ELF-1 (cell line): ENCODE measurements around the gene RBM23.
A peak's percentile ranks its signal among the peaks of the same experiment; 100 is the strongest.

ENCODE experiments used
- DNase-seq: peaks from one replicate; pipeline ENCODE4 v3.0.0-alpha.2; 2016; ENCODE audit warnings: low read depth, low spot score

Gene RBM23

DNA sequence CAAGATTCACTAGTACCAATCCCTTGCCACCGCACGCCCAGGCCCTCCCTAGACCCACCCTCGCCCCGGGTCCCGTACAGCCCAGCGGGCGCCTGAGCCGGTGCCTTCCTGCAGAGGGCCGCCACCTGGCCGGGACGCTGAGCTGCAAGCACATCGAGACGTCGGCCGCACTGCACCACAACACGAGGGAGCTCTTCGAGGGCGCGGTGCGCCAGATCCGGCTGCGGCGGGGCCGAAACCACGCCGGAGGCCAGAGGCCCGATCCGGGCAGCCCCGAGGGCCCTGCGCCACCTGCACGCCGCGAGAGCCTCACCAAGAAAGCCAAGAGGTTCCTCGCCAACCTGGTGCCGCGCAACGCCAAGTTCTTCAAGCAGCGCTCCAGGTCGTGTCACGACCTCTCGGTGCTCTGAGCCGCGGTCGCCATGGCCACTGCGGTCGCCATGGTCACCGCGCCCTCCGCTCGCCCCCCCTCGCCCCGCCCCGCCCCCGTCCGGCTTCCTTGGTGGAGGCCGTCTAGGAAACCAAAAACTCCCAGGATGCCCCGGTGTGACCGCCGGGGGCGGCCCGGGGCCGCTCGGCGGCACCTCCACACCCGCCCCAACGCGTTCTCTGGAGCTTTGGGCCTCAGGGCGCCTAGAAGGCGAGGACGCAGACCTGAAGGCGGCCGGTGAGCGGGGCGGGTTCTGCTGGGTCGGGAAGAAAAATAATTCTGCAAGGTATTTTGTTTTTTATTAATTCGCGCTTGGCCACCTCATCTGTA is 32.3 kb downstream of the RBM23 start:
- DNase-seq: peak; percentile 90

DNA sequence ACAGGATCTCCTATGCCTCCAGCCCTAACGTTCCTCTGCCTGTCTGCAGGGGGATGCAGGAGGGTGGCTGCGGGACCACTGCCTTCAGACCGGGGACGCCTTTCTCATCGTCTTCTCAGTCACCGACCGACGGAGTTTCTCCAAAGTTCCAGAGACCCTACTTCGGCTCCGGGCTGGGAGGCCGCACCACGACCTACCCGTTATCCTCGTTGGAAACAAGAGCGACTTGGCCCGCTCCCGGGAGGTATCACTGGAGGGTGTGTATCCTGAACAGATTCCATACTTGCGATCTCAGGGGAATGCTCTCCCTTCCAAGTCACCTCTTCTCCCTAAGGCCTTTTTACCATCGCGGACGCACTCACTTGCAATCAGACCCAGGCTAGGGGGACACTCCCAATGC is 33.0 kb downstream of the RBM23 start:
- no peak for DNase-seq

DNA sequence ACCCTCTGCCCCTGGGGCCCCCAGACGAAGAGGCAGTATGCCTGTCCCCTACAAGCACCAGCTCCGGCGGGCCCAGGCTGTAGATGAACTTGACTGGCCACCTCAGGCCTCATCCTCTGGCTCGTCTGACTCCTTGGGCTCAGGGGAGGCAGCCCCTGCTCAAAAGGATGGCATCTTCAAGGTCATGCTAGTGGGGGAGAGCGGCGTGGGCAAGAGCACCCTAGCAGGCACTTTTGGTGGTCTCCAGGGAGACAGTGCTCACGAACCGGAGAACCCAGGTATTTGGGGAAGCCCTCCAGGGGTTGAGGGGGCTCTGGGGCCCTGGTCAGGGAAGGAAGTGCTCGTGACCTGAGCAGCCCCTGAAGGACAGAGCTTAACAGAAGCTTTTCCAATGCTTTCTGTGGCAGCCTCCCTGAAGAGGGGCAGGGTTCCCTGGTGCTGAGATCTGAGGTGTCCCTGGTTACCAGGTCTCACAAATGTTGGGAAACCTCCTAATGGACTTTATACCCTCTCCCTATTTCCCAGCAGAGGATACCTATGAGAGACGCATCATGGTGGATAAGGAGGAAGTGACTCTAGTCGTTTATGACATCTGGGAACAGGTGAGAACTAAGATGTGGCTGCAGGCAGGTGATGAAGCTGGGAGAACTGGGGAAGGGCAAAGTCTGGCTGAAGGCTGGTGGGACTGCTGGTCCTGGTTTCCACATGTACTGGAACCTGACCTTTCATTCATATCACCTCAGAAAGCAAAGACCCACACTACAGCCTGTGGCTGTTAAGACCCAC is 34.0 kb downstream of the RBM23 start:
- DNase-seq: no peak

DNA sequence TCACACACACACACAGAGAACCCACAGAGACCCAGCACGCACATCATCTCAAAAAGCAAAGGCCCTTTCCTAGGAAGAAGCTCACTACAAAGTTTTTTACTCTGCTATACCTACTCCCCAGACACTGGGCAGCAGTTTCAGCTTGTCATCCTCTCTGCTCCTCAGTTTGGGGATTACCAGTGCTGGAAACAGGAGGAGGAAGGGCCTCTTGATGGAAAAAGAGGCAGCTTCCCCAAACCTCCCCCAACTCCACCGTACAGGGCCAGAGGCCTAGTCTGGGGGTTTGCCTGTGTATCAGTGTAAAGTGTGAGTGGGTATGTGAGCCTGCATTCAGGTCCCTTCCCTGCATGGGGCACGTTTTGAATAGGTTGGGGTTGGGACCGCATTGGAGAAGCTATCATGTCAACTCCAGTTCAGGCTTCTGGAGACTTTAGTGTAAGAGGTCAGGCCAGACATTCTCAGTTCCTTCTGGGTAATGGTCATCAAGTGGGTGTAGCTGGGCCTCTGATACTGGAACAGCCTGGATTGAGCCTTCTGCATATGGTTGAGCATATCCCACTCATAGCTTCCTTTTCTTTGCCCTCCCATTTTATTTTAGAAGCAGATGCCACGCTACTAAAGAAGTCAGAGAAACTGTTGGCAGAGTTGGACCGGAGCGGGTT is 34.7 kb downstream of the RBM23 start:
- DNase-seq: no peak

DNA sequence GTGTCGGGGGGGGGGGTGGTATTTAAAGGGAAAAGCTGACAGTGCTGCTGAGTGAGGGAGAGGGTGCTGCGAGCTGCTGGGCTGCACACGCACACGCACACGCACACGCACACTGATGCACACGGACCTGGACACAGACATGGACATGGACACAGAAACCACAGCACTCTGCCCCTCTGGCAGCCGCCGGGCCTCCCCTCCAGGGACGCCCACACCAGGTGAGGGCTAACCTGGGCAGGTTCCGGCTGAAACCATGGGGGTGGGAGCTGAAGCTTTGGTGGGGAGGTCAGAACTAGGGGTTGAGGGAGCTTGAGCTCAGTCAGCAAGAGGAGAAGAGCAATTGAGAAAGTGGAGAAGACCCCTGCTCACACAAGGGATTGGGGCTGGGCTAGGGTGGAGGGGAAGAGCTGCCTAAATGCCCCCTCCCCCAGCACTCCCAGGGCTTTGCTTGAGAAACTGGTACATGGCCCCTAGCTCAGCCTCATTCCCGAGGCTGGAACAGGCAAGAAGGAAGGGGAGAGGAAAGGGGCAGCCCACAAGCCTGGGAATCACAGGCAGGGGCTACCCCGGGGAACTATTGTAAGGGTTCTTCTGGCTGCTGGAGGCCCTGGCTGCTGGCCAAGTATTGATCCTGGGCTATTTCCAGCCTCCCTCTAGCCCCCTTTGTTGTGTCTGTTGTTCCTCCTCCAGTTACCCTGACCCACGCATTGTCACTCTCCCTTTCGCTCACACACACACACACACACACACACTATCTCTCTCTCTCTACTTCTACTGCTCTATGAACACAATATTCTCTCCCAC is 35.6 kb downstream of the RBM23 start, which contains the start of gene REM2:
Gene REM2 (plus strand): TSS at position 50 of the 804 bp plus-strand sequence. CDS start 66 bp downstream, at position 116.
- peak; percentile 38 for DNase-seq

DNA sequence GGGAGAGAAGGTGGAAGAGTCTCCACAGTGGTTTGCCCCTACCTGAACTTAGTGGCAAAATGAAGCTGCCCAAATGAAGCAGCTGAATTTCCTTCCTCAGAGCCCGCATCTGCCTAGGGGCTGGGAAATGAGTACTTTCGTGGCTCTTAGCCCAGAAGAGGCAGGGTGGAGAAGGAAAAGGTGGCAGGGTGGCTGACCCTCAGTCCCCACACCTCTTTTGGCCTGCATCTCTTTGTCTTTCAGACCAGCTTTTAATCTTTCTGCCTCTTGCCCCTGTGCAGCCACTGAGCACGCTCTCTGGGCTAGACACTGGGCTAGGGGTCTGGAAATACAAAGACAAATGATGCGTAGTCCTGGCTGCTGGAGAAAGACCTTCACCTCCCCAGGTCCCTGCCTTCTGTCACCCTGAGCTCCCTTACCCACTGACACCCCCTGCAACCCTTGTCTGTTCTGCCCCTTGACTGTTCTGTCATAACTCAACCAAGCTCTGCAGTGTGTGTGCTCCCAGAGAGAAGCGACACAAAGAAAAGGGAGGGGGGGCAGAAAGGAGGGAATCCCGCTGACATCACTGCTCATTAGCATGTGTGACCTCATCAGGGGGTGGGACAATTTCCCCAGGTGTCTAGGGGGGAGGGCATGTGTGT is 36.3 kb downstream of the RBM23 start:
- DNase-seq: peak; percentile 72

DNA sequence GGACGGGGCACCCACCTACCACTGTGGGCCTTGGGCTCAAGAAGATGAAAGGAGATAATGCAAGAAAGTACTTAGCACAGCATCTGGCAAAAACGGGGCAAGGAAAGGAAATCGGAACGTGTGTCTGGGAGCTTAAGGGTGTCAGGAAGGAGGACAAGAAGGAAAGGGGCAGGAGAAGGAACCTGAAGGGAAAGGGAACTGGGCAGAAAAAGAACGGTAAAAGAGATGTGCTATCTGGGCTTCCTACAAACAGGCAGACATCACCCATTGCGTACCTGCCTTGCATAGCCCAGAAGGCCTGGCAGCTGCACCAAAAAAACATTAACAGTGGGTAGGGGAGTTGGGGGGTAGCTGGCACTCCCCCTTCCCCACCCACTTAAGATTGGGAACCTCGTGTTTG is 36.9 kb downstream of the RBM23 start:
- DNase-seq: no peak

DNA sequence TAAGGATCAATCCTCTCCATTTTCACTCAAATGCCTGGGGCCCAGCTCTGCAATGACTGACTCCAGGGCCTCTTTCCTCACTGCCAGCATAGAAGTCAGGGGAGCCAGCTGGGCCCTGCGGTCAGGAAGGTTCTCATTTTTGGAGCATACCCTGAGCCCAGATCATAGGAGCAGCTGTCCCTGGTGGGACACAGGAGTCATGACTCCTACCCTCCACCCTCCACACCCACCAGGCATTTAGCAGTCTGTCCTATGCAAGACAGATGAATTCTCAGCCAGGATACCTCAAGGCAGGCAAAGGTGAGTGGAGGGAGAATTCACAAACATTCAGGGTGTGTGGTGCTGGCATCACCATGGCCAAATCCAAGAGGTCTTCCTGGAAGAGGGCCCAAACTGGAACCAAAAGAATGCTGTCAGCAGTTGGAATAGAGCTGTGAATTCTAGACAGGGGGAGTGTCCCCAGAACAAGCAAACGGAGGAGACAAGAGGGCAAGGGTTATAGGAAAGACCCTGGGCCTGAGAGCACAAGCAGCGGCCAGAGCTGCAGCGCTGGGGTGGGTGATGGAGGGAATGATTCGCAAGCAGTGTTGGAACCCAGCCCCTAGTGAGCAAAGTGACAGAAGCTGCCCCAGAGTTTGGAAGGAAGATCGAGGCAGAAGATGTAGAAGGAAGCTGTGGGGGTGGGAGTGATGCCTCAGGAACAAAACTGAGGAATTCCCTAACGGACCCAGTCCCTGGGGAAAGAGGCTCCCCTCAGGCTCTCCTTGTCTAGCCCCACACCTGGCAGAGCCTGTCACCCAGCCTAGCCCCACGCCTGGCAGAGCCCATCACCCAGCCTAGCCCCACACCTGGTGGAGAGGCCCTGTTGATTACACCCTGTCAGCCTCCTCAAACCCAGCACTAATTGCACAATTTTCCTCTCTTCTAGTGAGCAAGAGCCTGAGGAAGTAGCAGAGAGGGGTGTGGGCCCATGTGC is 40.4 kb downstream of the RBM23 start:
- DNase-seq: no peak

DNA sequence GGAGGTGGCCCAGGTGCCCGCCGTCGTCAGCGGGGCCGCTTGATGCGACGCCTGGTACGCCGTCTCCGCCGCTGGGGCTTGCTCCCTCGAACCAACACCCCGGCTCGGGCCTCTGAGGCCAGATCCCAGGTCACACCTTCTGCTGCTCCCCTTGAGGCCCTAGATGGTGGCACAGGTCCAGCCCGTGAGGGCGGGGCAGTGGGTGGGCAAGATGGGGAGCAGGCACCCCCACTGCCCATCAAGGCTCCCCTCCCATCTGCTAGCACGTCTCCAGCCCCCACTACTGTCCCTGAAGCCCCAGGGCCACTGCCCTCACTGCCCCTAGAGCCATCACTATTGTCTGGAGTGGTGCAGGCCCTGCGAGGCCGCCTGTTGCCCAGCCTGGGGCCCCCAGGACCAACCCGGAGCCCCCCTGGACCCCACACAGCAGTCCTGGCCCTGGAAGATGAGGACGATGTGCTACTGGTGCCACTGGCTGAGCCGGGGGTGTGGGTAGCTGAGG is 41.9 kb downstream of the RBM23 start:
- DNase-seq: no peak

DNA sequence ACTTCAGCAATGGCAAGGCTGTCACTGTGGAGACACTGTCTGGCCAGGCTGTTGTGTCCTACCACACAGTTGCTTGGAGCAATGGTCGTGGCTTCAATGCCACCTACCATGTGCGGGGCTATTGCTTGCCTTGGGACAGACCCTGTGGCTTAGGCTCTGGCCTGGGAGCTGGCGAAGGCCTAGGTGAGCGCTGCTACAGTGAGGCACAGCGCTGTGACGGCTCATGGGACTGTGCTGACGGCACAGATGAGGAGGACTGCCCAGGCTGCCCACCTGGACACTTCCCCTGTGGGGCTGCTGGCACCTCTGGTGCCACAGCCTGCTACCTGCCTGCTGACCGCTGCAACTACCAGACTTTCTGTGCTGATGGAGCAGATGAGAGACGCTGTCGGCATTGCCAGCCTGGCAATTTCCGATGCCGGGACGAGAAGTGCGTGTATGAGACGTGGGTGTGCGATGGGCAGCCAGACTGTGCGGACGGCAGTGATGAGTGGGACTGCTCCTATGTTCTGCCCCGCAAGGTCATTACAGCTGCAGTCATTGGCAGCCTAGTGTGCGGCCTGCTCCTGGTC is 43.1 kb downstream of the RBM23 start:
- no peak for DNase-seq

DNA sequence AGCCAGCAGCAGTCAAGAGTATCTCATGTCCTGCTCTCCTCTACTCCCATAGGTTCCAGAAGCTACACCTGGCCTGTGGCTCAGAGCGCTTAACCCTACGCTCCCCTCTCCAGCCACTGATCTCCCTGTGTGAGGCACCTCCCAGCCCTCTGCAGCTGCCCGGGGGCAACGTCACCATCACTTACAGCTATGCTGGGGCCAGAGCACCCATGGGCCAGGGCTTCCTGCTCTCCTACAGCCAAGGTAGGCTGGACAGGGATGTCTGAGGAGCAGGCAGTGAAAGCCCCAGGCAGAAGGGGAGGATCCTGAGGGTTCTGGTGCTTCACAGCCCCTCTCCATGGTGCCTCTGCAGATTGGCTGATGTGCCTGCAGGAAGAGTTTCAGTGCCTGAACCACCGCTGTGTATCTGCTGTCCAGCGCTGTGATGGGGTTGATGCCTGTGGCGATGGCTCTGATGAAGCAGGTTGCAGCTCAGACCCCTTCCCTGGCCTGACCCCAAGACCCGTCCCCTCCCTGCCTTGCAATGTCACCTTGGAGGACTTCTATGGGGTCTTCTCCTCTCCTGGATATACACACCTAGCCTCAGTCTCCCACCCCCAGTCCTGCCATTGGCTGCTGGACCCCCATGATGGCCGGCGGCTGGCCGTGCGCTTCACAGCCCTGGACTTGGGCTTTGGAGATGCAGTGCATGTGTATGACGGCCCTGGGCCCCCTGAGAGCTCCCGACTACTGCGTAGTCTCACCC is 43.8 kb downstream of the RBM23 start:
- peak; percentile 34 for DNase-seq

DNA sequence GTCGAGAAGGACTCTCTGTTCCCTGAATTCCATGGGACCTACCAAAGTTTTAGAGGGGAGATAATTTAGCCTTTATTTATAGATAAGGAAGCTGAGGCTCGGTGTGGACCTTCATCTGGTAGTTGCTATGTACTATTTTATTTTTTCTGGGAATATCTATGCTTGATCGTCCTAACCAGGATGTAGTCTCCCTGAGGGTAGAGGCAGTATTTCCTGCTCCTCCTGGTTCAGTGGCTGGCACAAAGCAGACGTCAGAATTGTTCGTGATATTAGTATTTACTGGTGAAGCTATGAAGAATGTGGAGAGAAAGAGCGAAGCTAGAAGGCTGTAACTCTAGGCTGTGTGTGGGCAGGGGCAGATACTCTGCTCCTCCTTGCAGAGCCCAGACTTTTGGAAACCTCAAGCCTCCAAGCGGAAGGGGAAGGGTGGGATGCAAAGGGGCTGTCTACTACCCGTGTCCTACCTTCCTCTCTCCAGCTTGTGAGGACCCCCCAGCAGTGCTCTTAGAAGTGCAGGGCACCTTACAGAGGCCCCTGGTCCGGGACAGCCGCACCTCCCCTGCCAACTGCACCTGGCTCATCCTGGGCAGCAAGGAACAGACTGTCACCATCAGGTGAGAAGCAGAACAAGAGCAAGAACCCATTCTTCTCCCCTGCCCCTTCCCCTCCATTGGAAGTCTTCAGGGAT is 46.0 kb downstream of the RBM23 start:
- no peak for DNase-seq

DNA sequence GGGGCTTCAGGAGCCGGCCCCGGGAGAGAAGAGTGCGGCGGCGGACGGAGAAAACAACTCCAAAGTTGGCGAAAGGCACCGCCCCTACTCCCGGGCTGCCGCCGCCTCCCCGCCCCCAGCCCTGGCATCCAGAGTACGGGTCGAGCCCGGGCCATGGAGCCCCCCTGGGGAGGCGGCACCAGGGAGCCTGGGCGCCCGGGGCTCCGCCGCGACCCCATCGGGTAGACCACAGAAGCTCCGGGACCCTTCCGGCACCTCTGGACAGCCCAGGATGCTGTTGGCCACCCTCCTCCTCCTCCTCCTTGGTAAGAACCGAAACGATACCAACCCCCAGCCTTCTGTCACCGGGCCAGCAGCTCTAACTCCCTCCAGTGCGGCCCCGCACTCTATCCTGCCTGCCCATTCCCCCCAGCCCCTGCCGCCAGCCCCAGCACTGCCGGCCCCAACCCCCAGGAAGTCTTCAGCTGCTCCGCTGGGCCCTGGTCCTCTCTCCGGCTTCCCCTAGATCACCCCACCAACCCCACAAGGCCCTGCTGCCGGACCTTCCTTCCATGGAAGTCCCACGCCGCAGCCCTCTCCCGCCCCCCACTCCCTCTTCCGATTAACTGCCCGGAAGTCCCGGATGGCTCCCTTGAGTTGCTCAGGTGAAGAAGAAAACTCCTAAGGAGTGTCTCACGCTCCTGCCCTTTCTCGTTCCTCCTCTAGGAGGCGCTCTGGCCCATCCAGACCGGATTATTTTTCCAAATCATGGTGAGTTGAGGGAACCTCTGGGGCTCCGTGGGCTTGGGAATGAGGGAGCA is 46.7 kb downstream of the RBM23 start:
- DNase-seq: peak; percentile 94

DNA sequence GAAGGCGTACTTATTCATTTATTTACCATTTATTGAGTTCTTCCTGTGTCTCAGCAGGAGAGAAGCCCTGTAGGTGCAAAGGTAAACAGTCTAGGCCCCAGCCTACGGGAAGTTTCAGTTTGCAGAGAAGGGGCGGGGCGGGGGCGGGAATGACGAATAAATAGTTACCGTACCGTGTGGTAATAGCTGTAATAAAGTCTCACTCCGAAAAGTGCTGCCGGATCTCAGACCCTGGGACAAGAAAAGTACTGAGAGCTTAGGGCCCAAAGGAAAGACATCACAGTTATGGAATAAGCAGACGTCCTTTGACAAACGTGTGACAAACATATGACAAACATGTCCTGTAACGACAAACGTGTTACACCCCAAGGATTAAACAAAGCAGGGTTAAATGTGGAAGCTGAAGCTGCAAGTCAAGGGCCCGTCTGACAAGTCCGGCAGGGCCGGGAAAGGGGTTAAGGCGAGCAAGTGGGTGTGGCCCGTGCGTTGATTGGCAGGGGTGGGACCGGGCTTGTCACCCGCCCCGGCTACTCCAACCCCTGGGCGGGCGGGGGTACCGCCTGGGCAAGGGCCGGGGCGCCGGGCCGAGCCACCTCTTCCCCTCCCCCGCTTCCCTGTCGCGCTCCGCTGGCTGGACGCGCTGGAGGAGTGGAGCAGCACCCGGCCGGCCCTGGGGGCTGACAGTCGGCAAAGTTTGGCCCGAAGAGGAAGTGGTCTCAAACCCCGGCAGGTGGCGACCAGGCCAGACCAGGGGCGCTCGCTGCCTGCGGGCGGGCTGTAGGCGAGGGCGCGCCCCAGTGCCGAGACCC is 47.5 kb downstream of the RBM23 start, which contains the start of gene LRP10:
Gene LRP10 (plus strand): TSS at position 517 of the 809 bp plus-strand sequence. CDS start 564 bp downstream, outside the sequence.
- DNase-seq: peak; percentile 96

DNA sequence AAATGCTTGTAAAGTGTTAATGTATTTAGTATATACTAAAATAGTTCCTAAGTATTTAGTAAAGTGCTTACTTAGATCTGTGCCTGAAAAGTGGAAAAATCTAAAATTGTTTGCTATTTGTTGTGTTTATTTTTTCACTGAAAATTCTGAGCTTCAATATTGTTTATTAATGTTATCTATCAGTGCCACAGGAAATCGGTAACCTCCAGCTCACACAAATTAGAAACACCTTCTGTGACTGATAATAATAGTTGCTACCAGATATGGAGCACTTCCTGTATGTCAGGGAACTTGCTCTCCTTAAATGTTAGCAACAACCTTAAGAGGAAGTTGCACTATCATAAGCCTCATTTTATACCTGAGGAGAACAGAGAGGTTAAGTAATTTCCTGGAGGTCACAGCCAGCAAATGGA is 48.1 kb downstream of the RBM23 start:
- DNase-seq: no peak

DNA sequence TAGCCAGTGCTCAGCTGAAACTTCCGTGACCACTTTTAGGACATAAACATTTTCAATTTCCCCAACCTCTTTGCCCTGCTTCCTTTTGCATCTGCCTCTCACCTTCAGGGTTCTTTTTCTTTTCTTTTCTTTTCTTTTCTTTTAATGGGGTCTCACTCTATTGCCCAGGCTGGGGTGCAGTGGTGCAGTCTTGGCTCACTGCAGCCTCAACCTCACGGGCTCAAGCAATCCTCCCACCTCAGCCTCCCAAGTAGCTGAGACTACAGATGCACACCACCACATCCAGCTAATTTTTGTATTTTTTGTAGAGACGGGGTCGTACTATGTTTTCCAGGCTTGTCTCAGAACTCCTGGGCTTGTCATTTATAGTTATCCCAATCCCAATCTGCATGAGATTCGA is 52.1 kb downstream of the RBM23 start:
- no peak for DNase-seq
